HG03378 (cell line): ENCODE measurements around the gene CARMIL1.

ENCODE experiments used
- ATAC-seq: cut with Tn5 transposase; IDR thresholded peaks from one replicate; pipeline ENCODE4 v1.9.1; 2021; ENCODE audit warnings: mild to moderate bottlenecking, moderate library complexity; ENCODE audit not compliant: unreplicated experiment

The CARMIL1 gene

DNA sequence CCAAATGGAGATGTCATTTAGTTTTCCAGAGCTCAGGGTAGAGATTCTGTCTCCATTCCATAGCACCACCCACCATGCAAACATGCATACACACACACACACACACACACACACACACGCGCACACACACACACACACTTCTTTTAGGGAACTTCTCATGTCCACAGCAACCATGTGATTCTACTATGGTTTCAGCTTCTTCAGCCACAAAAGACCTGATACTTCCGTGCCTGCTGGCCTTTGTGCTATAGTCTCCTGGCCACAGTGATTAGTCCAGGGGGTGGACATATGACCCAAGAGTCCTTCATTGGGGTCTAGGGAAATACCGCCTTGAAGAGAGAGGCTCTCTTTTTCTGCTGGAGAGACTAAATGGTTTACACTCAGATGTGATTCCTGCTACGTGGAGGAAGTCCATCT lies 53.5 kb downstream of the CARMIL1 start:
- ATAC-seq = no peak

DNA sequence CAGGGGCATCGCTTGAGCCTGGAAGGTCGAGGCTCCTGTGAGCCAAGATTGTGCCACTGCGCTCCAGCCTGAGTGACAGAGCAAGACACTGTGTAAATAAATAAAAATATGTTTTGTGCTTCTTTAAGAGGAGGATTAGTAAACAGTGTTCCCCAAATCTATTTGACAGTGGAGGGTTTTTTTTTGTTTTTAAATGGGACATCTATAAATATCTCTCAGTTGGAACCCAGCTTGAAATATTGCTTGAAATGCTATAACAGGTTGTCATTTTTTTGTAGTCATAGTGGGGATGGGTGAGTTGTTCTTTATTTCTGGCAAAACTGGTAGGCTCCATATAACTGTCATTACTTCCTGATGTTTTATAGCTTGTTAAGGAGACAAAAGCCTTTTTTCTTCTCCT lies 54.3 kb downstream of the CARMIL1 start:
- ATAC-seq = no peak

DNA sequence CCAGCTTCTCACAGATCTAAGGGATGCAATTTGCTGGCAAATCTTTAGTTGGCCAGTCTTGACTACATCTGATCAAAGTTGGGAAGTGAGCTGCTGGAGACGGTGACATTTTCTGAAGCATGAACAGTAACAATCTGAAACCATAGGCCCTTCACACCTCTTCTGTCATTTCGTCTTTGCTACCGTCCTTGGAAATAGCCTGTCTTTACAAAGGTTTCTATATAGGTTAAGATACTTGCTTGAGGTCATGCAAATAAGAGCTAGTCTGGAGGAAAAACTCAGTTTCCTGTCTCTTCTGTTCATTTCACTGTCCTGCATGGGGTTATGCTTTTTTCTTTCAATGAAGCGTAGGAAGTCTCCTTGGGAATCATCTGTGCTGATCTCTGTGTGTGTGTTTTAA lies 55.6 kb downstream of the CARMIL1 start:
- ATAC-seq = peak; percentile 64

DNA sequence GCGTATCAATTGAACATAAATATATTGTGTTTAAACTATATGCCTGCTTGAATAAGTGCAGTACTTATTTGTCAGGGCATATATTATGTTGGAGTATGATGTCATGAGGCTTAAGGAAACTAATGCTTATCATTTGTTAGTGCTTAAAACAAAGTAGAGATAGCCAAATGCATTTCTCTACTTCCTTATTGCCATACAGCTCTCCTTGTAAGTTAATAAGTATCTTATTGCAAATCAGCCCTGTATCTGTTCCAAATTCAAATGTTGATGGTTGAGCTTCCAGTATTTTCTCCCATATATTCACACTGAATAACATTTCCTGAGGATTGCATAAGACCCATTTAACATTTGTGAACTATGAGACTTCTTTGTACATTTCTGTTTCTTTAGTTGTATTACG lies 57.8 kb downstream of the CARMIL1 start:
- no peak for ATAC-seq

DNA sequence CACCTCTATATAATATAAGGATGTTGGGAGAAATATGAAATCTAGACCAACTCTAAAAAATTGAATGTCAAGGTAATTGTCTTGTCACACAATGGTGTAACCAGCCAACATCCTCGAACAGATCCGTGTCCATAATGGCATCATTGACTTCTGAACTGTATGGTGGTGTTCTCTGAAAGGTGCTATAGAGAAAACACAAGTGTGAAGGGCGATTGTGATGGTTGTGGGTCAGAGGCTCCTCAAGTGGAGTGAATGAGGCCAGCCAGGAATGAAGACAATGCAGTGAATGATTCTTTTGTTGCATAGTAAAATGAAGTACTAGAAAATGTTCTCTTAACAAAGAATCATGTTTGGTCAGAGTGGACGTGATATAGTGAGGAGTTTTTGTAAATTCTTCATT lies 58.3 kb downstream of the CARMIL1 start:
- no peak for ATAC-seq

DNA sequence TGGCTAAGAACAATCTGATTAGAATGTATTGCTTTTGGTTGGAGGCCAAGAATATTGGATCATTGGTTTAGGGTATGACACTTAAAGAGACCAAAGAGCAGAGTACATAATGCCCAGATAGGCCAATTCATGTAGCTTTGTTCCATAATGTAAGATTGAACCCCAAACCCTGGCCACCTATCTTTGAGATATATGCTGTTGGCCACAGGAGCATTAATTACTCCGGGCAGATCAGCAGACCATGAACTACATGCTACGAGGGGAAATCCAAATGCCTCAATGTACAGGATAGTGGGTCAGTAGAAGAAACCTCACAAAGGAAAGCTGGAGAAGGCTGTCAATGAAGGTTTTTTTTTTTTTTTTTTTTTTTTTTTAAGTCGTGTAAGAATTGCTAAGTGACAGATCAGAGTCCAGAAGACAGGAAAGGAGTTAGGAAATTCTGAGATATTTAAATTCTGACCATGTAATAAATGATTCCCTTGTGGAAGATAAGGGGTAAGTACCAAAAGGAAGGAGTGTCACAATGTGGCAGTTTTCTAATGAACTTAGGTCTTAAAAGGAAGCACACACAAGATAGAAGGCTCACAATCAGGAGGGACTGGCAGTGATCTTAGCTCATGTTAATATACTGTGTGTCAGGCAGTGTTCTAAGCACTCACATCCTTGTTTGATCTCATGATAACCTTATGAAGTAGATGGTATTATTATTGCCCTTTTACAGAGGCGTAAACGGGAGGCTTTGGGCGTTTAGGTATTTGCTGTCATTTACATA lies 61.4 kb downstream of the CARMIL1 start:
- ATAC-seq = no peak

DNA sequence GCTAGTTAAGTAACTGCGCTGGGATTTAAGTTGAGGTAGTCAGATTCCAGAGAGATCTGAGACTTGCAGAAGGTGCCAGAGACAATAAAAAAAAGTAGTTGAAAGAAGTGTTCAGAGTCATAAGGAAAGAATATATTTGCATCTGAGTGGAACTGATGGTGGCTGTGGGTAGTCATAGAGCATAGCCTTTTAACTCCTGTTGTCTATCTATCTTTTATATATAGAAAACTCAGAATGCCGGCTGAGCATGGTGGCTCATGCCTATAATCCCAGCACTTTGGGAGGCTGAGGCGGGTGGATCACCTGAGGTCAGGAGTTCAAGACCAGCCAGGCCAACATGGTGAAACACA lies 62.0 kb downstream of the CARMIL1 start:
- no peak for ATAC-seq

DNA sequence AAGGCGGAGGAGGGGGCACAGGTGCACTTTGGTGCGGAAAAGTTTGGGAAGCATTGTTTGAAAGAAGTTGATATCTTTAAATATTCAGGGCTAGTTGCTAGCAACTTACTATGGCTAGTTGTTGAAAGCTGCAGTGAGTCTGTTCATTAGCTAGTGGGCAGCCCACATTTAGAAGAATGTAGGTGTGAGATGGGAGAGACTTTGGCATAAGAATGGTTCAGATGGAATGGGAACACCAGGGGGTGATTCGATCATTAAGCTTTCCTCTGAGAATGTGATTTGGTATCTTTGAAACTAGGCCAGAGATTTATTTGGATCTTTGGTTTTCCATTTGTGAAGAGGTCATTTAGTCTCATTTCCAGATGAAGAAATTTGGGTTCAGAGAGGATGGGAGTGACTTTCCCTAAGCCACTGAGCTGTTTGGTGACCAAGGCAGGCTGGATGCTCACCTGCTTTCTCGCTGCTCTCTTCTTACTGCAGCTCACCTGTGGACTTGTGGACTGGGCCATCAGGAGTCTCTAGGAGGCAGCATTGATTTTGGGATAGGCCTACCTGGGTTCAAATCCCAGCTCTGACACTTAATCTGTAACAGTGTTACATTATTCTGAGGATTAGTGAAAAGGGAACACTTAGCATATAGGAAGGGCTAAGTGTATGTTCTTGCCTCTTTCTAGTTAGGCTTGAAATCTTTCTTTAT lies 62.9 kb downstream of the CARMIL1 start:
- ATAC-seq = no peak

DNA sequence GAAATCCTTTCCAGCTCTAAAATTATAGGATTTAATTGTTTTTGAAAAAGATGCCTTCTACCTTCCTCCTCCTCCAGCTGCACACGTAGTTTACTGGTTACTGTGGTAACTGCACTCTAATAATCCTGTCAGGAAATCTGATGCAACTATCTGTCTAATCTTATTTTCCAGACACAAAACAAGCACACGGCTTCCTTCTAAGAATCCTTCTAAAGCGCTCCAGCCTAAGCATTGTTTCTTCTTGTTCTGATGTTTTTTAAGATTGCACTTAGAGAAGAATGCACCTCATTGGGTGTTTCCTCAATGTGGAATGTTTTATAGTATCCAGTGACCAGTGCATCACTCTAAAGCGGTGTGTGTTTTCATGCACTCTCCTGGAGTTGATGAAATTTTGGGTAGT lies 63.6 kb downstream of the CARMIL1 start:
- ATAC-seq = no peak

DNA sequence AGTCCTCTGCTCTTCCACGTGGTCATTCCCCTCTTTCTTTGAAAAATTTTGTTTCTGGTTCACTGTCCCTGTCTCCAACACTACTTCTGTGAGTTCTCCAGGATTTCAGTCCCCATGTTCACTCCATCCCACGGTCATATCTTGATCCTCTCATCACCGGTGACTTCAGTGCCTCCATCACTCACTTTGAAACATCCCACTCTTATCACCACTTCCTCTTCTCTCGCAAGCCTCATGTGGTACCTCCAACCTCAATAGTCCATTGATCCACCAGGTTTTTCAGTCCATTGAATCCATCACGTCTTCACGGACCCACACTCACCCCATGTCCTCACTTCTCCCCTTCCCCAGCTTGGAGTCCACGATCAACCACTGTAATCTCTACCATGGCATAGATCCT lies 64.8 kb downstream of the CARMIL1 start:
- ATAC-seq = no peak

DNA sequence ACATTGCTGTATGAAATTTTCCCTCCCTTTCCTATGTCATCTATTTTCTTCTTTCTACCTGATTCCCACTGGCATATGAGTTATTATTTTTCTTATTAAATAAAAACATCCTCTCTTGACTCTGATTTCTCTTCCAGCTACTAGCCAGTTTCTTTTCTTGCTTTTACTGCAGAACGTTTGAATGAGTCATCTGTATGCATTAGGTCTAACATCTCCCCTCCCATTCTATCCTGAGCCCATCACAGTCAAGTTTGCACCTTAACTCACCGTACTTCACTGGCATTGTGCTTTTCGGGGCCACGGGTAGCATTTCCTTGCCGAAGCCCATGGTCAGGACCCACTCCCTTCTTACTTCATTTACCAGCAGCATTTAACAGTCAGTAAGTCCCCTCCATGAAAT lies 65.7 kb downstream of the CARMIL1 start:
- ATAC-seq = no peak

DNA sequence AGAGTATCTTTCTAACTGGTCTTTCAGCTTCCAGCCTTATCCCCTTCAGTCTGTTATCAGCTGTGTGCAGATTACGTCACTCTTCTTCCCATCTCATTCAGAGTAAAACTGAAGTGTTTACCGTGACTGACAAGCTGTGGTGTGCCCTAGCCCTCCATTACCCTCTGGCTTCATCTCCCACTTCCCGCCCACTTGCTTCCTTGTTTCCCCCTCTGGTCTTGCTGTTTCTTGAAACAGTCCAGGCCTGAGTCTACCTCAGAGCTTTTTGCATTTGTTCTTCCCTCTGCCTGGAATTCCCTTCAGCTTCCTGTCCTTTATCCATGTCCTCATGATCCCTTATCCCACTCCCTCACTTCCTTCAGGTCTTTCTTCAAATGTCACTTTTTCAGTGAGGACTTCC lies 66.9 kb downstream of the CARMIL1 start:
- ATAC-seq = no peak

DNA sequence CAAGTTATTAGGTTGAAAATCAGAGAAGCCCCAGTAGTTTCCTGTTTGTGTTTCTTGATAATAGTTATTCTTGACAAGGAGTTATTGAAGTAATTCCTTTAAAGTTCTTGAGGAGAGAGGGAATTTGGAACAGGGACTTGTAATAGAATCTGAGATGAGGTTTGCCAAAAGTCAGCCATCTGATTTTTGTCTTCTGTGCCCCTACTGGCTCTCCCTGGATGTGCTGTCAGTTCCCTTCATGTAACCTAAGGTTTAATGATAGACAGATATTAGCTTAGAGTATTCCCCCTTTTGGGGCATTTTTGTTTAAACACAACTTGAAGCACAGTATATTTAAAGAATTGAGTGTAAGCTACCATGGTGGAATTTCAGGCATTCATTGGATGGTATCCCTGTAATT lies 71.4 kb downstream of the CARMIL1 start:
- no peak for ATAC-seq

DNA sequence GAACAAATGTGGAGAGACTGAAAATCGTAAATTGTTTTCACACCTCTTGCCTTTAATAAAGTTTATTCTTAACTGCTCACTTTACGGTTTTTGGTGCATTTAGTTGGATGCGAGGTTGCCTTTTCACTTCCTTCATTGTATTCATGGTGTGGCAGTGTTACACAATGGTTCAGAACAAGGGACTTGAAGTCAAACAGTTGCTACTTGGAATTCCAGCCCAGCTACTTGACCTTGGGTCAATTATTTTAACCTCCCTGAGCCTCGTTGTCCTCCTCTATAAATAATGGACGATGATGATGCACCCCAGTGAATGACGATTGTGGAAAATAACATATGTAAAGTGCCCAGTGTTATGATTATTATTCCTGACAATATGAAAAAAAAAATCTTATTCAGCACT lies 72.3 kb downstream of the CARMIL1 start:
- no peak for ATAC-seq

DNA sequence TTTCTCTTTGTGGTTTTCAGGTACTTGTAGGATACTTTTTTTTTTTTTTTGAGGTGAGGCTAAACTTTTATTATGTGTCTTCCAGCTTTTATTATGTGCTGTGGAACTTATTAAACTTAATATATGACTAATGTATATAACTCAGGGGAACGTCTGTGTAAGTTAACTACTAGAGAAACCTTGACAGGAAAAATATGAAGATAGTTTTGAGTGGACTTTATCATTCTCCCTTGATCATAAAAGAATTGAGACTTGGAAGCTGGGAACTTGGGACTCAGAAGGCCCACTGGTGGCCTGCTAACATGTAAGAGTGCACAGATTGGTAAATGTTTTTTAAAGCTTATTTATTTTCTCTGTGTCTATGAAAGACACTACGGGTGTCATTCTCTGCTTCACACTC lies 73.1 kb downstream of the CARMIL1 start:
- ATAC-seq = no peak

DNA sequence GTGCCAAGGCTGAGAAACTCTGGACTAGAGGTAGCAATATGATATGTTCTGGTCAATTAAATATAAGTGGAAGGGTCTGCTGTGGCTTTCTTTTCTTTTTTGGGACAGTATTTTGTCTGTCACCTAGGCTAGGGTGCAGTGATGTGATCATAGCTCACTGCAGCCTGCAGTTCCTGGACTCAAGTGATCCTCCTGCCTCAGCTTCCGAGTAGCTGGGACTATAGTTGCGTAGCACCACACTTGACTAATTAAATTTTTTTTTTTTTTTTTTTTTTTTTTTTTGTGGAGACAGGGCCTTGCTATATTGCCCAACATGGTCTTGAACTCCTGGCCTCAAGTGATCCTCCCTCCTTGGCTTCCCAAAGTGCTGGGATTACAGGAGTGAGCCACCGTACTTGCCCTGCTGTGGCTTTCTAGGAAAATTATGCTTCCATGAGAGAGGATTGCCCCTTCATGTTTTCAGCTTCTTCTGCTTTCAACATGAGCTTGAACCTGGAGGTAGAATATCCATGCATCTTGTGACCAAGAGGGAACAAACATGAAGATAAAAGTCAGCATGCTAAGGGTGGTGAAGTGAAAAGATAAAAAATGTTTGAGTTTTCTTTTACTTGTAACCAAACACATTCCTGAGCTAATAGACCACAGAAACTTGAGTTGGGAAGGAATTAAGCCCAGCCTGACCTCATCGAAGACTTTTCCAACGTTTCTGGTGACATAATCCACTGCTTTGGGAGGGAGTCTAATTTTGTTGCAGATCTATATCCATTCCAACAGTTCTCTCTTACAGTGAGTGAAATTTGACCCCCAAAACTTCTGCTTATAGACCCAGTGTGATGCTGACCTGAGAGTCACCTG lies 75.1 kb downstream of the CARMIL1 start:
- no peak for ATAC-seq

DNA sequence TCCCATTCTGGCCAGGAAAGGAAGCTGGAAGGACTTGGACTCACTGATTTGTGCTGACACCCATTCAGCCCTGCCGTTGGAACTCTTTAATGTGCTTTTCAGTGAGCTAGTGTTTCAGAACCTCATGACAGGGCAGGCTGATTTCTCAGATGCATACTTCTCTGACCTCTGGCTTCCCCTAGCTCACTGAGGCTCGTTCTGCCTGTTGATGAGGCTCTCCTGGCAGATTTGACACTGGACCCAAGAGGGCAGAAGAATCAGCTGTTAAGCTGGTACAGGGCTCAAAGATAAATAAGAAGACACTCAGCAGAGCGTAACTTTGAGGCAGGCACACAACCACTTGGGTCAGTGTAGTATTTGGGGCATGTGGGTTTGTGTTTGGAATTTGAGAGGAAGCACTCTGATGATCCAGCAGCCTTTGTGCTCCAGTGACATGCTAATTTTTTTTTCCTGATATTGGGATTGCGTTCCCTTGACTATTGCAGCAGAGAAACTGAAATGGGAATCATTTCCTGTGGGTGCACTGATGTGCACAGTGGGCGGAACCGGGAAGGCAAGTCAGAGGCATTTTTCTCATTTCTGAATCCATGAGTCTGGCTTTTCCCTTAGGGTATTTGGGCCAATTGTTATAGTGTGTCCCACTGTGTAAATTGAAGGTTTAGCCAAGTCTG lies 80.2 kb downstream of the CARMIL1 start:
- no peak for ATAC-seq

DNA sequence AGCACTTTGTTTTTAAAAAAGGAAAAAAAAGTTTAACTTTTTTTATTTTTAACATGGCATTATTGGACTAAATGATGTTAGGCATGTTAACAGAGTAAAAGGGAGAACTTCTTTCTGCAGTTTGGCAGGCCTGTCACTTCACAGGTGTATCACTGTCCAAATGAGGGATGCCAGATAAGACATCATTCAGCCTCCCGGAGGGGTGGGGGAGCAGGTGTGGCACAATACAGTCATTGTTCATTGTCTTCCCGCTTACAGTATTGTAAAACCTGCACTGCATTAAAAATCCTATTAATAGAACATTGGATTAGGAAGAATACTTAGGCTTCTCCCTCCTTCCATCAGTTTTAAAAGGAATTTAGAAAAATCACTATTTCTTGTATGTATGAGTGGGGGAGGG lies 80.7 kb downstream of the CARMIL1 start:
- ATAC-seq = no peak

DNA sequence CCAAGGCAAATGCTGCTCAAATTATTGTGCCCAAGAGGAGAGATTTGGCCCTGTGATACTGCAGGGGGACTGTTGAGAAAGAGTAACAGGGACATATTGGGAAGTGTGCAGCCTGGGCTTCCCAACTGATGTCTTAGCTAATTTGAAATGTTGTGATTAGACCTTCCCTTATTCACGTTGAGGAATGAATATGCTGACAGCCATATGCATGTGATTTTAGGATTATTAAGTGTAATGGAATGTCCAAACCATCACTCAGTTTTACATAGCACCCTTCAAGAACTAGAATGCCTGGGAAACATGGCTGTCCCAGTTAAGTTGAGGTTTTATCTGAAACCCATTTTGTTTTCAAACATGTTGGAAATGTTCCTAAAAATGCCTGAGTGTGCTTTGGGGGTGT lies 81.4 kb downstream of the CARMIL1 start:
- ATAC-seq = no peak

DNA sequence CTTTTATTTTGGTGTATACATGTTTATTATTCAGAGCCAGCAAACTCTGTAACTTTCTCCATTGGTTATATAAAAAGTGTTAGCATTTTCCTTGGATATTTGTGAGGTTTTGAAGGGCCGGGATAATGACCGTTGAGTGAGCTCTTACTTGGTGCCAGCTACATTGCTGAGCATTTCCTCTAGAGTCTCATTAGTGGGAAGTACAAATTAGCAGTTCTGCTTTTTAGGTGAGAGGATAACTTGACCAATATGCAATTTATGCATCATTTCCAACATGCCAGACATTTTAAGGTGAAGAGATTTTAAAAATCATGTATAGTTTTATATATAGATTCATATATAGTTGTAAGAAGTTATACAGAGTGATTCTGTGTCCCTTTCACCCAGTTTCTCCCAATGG lies 84.3 kb downstream of the CARMIL1 start:
- ATAC-seq = no peak

DNA sequence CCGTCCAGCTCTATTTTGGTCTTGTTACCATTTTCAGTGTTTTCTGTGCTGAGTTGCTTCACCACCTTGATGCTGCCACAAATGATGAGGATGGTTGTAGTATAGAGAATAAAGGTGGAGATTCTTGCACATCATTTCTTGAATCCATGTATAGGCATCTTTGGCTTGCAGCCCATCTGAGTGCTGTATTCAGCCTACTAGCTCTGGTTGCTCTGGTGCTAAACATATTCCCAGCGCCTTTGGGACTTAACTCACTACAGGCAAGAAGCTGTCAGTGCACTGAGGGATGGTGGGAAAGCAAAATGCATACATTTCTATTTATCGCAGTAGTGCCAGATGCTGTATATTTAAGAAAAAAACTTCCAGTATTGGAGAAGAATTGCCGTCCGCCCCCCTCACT lies 86.0 kb downstream of the CARMIL1 start:
- ATAC-seq = no peak
